GM20431 (cell line): ENCODE measurements around the gene STK40.

Source experiments
- in situ Hi-C: fragments of 300-500 bp; cut with MseI, MboI; formaldehyde crosslinking; loops from one replicate; pipeline ENCODE4 v1.15.0; 2020; ENCODE audit warnings: low sequenced_read_pairs; ENCODE audit not compliant: unreplicated experiment

The STK40 gene

DNA sequence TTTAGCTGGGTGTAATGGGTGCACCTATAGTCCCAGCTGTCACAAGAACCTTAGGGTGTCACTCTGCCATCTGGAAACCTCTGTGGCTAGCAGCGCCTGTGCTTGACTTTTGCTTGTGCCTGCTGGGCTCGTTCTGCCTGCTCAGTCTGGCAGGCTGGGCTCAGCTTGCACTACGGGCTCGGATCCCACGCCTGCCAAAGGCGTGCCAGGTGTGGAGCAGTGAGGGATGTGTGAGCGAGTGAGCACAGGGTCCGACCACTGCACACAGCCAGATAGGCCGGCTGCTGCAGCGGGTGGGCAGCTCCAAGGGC is 14.7 kb upstream of the STK40 start:
- in situ Hi-C loops = no loop called here

DNA sequence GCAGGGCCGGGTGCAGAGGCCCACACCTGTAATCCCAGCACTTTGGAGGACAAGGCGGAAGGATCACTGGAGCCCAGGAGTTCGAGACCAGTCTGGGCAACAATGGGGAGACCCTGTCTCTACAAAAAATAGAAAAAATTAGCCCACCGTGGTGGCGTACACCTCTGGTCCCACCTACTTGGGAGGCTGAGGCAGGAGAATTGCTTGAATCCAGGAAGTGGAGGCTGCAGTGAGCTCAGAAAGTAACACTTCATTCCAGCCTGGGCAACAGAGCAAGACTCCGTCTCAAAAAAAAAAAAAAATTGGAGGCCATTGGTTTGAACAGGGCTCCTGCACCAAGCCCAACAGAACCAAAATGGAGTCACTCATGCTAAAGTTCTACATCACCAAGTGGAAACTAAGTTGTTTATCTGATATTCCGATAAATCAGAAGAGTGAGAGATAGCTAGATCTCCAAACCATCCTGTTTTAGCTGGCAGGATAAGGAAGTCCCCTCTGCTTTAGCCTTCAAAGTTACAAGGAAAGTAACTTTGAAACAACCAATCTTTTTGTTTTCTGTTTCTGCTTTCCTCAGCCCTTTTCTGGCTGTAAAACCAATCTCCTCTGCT is 12.8 kb upstream of the STK40 start:
- in situ Hi-C loops = no loop called here

DNA sequence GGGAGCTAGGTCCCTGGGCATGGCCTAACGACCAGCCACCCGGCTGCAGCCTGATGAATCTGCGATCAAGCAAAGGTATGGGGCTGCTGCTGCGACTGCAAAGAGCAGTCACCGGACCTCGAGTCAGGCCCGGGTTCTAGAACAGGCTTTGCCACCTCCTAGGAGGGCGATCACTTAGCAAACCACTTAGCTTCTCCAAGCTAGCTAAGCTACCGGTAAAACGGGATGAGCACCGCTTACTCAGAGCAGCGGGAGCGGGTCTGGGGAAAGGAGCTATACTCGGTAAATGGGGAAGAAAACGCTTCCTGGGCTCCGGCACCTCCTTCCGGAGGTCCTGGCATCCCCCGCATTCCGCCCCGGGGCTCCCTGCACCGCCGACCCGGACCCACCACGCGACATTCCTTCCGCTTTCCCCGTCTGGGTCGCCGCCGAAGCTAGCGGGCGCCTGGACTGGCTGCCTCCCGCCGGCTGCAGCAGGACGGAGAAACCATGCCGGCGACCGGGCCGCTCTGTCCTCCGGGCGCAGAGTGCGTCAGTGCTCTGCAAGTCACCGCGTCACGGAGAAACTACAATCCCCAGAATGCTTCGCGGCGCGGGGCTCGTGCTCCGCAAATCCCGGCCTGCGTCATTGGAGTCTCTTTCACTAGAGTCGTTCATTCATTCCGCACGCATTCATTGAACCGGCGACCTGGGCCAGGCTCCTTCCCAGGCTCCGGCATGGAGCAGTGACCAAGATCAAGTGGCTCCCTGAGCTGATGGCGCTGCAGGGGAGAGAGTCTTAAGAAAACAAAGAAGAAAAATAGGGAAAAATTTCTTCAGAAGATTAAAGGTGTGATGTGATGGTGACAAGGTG is 11.9 kb upstream of the STK40 start, which contains the start of gene LSM10:
Gene LSM10 (minus strand): TSS at position 531 of the 853 bp plus-strand sequence. CDS start 3,779 bp downstream, outside the sequence.
- in situ Hi-C loops = no loop called here

DNA sequence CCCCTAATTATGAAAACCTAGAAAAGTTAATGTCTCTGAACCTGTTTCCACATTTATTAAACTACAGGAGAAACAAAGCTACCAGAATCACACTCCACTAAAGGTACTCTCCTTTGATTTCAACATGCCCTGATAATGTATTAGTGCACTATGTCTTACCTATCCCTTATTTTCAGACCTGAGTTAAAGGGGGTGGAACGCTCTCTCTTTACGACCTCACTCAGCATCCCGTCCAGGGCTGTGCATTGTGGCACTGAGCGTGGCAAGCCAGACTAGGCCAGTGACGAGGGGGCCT is 11.3 kb upstream of the STK40 start:
- in situ Hi-C loops = no loop called here

DNA sequence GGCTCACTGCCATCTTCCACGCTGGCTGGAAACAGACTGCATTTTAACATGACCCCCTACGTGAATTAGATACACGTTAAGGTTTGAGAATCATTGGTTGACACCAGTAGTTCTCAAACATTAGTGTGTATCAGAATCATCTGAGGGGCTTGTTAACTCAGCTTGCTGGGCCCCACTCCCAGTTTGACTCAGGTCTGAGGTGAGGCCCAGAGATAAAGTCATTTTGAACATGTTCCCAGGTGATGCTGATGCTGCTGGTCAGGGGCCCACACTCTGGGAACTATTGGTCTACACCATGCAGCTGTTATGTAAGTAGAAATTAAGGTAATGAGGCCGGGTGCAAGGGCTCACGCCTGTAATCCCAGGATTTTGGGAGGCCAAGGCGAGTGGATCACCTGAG is 10.6 kb upstream of the STK40 start:
- in situ Hi-C loops = no loop called here

DNA sequence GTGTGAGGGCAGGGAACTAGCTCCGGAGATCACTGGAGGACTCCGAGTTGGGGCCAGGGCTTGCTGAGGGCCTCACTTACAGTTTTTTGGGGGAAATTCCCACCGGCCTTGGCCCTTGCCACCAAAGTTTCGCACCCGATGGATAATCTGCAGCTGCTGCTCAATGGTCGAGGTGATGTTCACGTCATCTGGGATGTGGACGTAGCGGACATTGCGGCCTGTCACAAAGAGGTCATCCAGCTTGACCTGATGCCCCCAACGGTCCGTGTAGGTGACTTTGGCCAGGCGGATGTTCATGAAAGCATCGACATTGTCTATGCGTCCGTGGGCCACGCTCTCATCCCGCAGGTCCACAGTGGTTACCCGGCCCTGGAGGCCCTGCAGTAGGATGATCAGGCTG is 8.0 kb upstream of the STK40 start:
- in situ Hi-C loops = no loop called here

DNA sequence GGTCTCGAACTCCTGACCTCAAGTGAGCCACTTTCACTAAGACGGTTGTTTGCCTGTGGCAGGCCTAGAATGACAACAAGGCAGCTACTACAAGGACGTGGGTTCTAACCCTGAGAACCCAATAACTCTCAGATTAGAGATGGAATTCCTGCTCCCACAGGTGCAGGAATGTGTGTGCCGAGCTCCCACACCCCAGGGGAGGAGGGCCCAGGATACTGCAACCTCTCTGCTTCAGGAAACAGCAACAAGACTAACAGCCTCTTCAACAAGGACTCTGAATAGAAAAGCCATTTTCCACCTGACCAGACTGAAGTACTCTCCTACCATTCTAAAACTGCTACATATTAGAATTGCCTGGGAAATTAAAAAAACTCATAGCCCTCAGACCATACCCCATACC is 7.1 kb upstream of the STK40 start:
- in situ Hi-C loops = no loop called here

DNA sequence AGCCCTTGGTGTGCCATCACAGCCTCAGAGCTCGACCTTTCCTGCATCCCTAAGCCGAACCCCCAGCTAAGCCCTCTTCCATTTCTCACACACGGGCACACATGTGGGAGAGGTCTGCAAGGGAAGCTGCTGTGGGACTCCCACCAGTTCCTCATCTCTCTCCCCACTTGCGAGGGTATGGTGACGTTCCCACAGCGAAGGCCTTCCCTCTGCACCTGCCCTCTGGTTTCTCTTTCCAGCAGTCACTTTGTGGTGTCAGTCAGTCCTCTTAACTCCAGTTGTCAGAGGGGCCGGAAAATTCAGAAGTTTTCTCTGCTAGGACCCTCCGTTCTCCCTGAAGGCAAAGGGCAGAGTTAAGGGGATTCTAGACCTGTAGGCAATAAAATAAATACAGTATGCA is 5.5 kb upstream of the STK40 start:
- in situ Hi-C loops = no loop called here

DNA sequence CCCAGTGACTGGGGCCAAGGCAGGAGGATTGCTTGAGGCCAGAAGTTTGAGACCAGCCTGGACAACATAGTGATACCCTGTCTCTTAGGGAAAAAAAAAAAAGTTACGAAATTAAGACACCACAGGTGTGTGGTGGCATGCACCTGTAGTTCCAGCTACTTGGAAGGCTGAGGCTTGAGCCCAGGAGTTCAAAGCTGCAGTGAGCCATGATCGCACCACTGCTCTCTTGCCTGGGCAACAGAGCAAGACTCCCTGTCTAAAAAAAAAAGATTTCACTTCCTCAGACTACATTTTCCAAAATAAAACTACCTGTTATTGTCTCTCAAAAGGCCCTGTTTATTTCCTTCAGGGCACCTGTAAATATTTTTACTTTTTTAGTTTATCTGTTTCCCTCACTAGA is 4.7 kb upstream of the STK40 start:
- in situ Hi-C loops = no loop called here

DNA sequence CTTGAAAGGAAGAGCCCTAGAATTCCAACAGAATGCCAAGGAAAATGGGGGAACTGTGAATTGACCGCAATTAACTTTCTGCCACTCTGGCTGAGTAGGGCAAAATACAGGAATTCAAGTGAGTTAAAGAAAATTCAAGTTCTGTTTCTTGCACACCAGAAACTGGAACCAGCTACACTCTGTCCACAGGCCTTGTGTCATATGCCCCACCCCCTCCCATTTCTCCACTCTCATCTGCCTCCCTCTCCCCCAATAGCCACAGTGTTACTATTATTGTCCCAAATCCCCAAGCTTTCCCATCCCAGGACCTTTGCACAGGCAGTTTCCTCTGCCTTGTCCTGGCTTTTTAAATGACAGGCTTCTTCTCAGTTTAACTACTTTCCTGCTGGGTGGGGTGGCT is 4.3 kb upstream of the STK40 start:
- in situ Hi-C loops = no loop called here

DNA sequence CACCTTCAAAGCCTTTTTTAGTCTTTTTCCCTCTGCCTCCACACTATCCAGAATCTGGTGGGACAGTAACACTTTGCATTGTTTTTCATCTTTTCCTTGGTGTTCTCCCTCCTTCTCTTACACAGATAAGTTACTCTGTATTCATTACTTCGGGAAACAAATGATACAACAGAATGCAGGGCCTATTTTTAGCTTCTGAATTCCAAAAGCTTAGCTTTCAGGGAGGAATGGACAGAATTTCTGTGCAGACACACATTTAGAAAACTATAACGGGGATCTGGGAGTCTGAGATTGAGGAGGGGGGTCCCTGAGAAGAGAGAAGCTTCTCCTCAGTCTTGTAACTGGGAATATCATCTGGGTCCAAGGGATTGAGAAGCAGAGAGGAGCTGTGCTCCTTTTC is 3.5 kb upstream of the STK40 start:
- in situ Hi-C loops = no loop called here

DNA sequence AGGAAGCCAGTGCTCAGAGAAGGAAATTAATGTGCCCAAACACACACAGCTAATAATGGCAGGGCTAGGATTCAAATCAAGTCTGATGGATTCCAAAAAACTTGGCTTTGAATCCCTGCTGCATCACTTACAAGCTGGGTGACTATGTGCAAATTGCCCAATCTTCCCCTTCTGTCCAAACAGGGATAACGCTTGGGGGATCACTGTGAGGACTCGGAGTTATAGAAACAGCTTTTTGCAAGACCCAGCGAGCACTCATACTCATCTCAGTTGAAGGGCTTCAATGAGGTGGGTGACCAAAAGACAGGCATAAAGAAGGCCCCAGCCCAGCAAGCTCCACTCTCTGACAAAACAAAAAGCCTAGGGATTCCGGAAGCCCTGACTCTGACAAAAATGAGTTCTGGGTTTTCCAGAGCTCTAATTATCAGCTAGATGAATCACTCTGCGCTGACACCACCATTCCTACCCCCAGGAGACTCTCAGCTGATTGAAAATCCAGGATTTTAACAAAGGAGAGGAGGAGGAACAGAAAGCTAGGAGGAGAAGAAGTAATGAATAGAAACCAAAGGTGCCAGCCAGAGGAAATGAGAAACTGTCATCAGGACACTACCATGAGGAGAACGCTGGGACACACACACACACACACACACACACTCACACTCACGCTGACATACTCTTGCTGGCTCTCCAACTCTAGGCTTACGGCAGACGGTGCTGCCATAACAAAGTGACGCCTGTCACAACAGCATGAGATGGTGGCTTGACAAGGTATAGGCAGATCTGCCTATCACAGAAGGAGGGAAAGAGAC is 1.6 kb upstream of the STK40 start:
- in situ Hi-C loops = no loop called here

DNA sequence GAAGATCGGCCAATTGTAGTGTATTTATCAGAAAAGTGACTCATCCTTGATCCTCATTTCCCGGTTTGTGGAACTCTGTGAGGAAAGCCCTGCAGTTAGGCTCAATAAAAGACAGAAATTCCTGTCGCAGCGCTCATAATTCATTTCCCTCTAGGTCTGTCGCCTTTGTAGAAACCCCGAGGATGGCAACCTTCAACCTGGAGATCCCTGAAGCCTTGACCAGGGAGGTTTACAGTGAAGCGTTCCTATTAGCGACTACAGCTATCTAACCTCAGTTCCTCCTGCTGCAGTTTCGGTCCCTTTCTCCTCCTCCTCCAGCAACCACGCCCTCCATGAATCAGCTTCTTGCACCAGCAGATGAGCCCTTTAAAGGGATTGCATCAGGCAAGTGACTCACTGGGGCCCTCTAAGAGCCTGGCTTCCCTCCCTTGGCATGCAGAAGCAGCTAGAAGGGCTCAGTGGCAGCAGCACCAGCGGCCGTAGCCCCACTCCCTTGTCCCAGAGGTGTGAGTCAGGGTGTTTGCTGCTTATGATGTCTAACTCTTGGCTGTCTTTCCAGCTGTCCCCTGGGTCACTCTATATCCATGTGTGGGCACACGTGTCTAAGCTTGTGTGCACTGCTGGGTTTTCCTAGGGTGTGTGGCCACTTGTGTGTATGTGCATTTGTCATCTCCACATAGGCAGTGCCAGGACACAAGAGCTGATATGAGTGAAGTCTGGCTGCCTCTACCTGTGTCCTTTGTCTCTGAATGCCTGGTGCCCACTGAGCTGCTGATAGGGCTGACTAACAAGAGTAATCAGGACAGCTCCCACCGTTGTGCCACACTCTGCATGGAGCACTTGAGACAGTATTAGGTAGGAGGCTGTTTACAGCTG is 779 bp upstream of the STK40 start:
- in situ Hi-C loops = no loop called here

DNA sequence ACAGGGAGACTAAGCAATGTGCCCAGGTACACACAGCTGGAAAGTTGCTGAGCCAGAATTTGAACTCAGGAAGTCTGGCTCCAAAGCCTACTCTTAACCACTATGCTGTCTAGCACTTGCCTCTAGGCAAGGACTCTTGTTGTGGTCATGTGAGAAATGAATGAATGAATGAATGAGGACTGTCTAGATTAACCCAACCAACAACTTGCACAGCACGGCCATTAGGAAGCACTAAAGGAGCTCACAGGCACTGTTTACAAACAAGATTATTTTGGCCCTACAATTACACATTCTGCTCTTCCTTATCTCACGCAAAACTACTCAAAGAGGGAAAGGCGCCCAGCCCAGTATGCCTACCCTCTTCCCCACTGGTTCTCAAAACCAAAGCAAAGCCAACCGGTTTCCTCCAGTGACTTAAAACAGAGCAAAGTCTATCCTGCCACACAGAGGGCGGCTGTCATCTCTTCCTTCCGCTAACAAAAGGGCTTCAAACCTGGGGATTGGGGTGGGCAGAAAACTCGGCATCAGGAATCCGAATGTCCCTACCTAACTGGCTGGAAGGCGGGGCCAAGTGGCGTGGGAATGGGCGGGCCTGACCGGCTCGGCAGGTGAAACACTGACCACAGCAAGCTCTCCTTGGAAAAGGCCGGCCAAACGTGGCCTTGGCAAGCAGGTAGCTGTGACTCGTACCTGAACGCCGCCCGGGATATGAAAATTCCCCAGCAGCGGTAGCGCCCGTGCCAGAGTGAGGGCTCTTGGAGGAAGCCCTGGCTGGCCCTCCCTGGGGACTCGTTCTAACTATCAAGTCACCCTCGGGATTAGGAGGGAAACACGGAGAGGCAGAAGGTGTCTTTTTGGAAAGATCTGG is 948 bp downstream of the STK40 start:
- in situ Hi-C loops = no loop called here

DNA sequence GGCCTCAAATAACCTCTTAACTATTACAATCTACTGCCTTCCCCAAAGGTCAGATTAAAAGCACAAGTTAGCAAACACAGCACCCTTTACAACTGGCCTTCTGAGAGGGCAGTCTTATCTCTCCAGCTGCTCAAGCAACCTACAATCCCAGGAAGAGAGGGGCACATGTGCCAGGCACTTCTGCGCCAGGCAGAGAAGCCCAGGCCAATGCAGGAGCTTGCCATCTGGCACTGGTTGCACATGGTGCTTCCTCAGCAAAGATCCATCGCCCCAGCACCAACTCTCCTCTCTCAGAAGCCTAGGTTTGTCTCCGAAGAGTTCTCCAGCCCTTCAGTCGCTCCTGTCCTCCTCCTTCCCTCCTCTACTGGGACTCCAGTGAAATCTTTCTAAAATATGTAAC is 2.5 kb downstream of the STK40 start:
- in situ Hi-C loops = no loop called here

DNA sequence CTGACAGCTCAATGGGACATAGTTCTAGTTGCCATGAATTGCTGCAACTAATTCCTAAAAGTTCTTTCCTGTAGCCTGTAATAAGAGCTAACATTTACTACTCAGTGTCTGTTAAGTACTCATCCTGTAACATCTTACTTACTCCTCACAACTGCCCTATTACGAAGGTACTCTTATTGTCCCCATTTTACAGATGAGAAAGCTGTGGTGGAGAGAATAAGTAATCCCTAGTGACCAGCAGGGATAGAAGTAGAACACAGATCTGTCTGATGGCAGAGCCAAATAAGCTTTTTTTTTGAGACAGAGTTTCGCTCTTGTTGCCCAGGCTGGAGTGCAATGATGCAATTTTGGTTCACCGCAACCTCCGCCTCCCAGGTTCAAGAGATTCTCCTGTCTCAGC is 3.1 kb downstream of the STK40 start:
- in situ Hi-C loops = no loop called here

DNA sequence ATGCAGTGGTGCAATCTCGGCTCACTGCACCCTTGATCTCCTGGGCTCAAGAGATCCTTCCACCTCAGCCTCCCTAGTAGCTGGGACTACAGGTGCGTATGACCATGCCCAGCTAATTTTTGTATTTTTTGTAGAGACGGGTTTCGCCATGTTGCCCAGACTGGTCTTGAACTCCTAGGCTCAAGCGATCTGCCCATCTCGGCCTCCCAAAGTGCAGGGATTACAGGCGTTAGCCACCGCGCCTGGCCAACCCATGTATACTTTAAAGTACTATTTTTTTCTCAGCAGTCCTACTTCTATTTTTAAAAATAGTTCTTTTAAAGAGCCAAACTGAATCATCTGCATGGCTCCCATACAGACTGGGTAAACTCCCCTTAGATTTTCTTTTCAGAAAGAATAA is 3.5 kb downstream of the STK40 start:
- in situ Hi-C loops = no loop called here

DNA sequence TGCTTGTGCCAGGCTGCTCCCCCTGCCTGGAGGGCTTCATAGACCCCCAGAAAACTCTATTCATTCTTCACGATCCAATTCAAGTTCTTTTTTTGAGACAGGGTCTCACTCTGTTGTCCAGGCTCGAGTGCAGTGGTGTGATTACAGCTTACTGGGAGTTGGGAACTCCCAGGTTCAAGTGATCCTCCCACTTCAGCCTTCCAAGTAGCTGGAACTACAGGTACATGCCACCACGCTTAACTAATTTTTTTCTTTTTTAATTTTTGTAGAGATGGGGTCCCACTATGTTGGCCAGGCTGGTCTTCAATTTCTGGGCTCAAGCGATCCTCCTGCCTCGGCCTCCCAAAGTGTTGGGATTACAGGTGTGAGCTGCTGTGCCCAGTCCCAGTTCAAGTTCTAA is 4.3 kb downstream of the STK40 start:
- in situ Hi-C loops = no loop called here

DNA sequence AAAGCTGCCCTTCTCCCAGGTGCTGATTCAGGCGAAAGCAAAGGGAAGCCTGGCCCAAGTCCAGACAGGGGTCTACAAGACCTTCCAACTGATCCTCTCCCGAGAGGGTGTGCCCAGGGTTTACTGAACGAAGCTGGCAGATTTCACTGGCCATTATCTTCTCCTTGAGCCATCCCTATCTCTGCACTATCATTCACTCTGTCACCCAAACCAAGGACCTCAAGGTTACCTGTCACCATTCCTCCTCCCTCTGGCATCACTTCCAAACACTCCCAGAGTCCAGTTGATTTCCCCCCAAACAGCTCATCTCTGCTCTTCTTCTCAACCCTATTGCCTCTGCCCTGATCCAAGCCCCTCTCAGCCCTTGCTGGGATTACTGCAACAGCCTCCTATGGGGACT is 4.9 kb downstream of the STK40 start:
- in situ Hi-C loops = no loop called here
